ENCODE data around the gene EXOSC7. TPM values are rescaled to one million over a fixed set of nuclear protein-coding genes. Genes with fewer than 3 reads are reported as not detected.

The EXOSC7 gene
- total and polyA plus RNA-seq, 2 donors (not counting 3 experiments of a cell fraction or from before 2014, with no cell fraction given), result 44.5 to 53.8 TPM

- CTCF ChIA-PET, result interaction anchor here (0.7 to 2.5 kb wide), 4 partner anchors 9 to 161 kb away, joined by 3 to 7 read pairs (median 4); no protein-coding TSS in a partner anchor
- H3K27ac ChIP-seq (ENCODE audit: insufficient read depth, low read depth, low read length), result no peak overlapping the region
- H3K4me3 ChIP-seq (replicated peaks in 1 of 3; ENCODE audit: insufficient read depth in 1 of 3, low read depth in 1 of 3, low read length in 3 of 3), result no peak overlapping the region
- H3K79me2 ChIP-seq (ENCODE audit: control insufficient read depth, insufficient read depth, low read length), result no peaks in the 10 kb centered on the region
- no peaks in the 10 kb centered on the region for H3K36me3 ChIP-seq (ENCODE audit: control insufficient read depth in 2 of 2, extremely low read depth in 1 of 2, insufficient read depth in 2 of 2, low read length in 2 of 2)
- intact Hi-C loops (cut with micrococcal nuclease), result no loop called here
- peaks cover 18 to 20% of the 10 kb centered on the region in 2 experiments for H3K27me3 ChIP-seq (ENCODE audit: control insufficient read depth in 2 of 2, insufficient read depth in 2 of 2, low read length in 2 of 2)
- no peak overlapping the region for H3K4me2 ChIP-seq (ENCODE audit: insufficient read depth, low read length)
- BruUV-seq (replicated peaks), result no TSS peak
- dilution Hi-C loops (cut with MboI; ENCODE audit: extremely low pct_ligation_motif_present, low sequenced_read_pairs), result loop anchor here (25.0 kb wide), 1 partner anchor 462 kb away; no protein-coding TSS in a partner anchor
- no peaks in the 10 kb centered on the region for H4K20me1 ChIP-seq (replicated peaks; ENCODE audit: control insufficient read depth, extremely low read depth, insufficient read depth, low read length)
- no peak overlapping the region for H3K9ac ChIP-seq (replicated peaks; ENCODE audit: extremely low read depth, insufficient read depth, low read length)
- H3K9me1 ChIP-seq (replicated peaks; ENCODE audit: control insufficient read depth, extremely low read depth, insufficient read depth, low read length), result no peaks in the 10 kb centered on the region
- FAIRE-seq (no peak), DNase-seq (ENCODE audit: low read depth, low spot score) (no peak)
- POLR2A ChIA-PET, result no interaction called here
- H3K9me3 ChIP-seq (replicated peaks; ENCODE audit: control insufficient read depth, insufficient read depth, low read length), result no peaks in the 10 kb centered on the region
- H3K4me1 ChIP-seq (ENCODE audit: control insufficient read depth, extremely low read depth, insufficient read depth, low read length), result peaks cover under 1% of the 10 kb centered on the region
- TF ChIP-seq JUN (IDR thresholded peaks at IDR 0.05; ENCODE audit: borderline replicate concordance, insufficient read depth, insufficient read length, low read depth), result no peak
- no peak for TF ChIP-seq POLR2A (IDR thresholded peaks at IDR 0.05; ENCODE audit: low read depth, low read length)
- no peak for TF ChIP-seq MYC (IDR thresholded peaks at IDR 0.05; ENCODE audit: low read depth, low read length)
- TF ChIP-seq MAX (IDR thresholded peaks at IDR 0.05; ENCODE audit: insufficient read depth, insufficient read length), result no peak
- no peak for TF ChIP-seq EZH2 (IDR thresholded peaks at IDR 0.05; ENCODE audit: borderline replicate concordance, low read depth, low read length, severe bottlenecking)
- no peak for TF ChIP-seq CTCF (IDR thresholded peaks at IDR 0.05; ENCODE audit: extremely low read depth in 1 of 2, insufficient read depth in 1 of 2, low read depth in 1 of 2, low read length in 2 of 2)
- no peak for TF ChIP-seq POLR2AphosphoS5 (IDR thresholded peaks at IDR 0.05; ENCODE audit: insufficient read depth, low read depth, low read length)
- H2AFZ ChIP-seq (ENCODE audit: low read depth, low read length), result no peak overlapping the region
Observed at GRCh38 chr3:45049807-45050206, 73.8 kb downstream of the EXOSC7 start.

Measured in endothelial cell of umbilical vein (primary cell).